OCI-LY7 (cell line): ENCODE results near the gene NFYC. TPM values are rescaled to one million over a fixed set of nuclear protein-coding genes. Genes with fewer than 3 reads are reported as not detected.

Experiments used
- BruUV-seq: library from RNA; stranded (reverse); fragments of 400-500 nt; replicated peaks from 2 replicates; lab custom pipeline; 2021; lab: Mats Ljungman, UMichigan
- CTCF ChIA-PET: fragments of 300-600 bp; sonication (Branson Sonifier 250); formaldehyde crosslinking; loops from one replicate; lab custom pipeline; 2022; ENCODE audit warnings: antibody characterized with exemption; ENCODE audit not compliant: unreplicated experiment; lab: Charles Lee
- POLR2A ChIA-PET: fragments of 300-600 bp; sonication (Branson Sonifier 250); formaldehyde crosslinking; loops from one replicate; lab custom pipeline; 2022; ENCODE audit warnings: antibody characterized with exemption; lab: Charles Lee
- DNase-seq: peaks from one replicate; pipeline ENCODE4 v3.0.0-alpha.2; 2015; ENCODE audit warnings: low spot score
- H2AFZ ChIP-seq: fragments of 200-600 bp; sonication (generic), shearing (Covaris generic); 2 replicates; pipeline ENCODE4 v1.6.1; 2014; ENCODE audit warnings: mild to moderate bottlenecking, antibody characterized with exemption, low read length, moderate library complexity
- H3K27ac ChIP-seq: fragments of 200-600 bp; sonication (generic); 2 replicates; pipeline ENCODE4 v1.5.1; 2014; ENCODE audit warnings: mixed run types, low read depth, mild to moderate bottlenecking, moderate library complexity, low read length, inconsistent platforms; ENCODE audit not compliant: poor library complexity, severe bottlenecking
- H3K36me3 ChIP-seq: fragments of 200-600 bp; sonication (generic); 2 replicates; pipeline ENCODE4 v1.6.1; 2014; ENCODE audit warnings: mild to moderate bottlenecking, antibody characterized with exemption, low read length, moderate library complexity, mixed read lengths; ENCODE audit not compliant: insufficient read depth
- H3K4me1 ChIP-seq: fragments of 200-600 bp; sonication (generic); 2 replicates; pipeline ENCODE4 v1.5.1; 2014; ENCODE audit warnings: mild to moderate bottlenecking, low read length; ENCODE audit not compliant: insufficient read depth, poor library complexity, severe bottlenecking
- H3K4me2 ChIP-seq: fragments of 200-600 bp; sonication (generic); 2 replicates; pipeline ENCODE4 v1.6.1; 2014; ENCODE audit warnings: mild to moderate bottlenecking, low read length
- H3K4me3 ChIP-seq: fragments of 200-600 bp; sonication (generic); 2 replicates; pipeline ENCODE4 v1.5.1; 2014; ENCODE audit warnings: mild to moderate bottlenecking, low read depth, low read length; ENCODE audit not compliant: poor library complexity, severe bottlenecking
- H3K79me2 ChIP-seq: fragments of 200-600 bp; sonication (generic); 2 replicates; pipeline ENCODE4 v1.6.1; 2016; ENCODE audit warnings: low read depth, mild to moderate bottlenecking, low read length, moderate library complexity, mixed read lengths; ENCODE audit not compliant: insufficient read depth
- H3K9me2 ChIP-seq: fragments of 200-600 bp; sonication (generic); 2 replicates; pipeline ENCODE4 v1.6.1; 2016; ENCODE audit warnings: mild to moderate bottlenecking, low read length, mixed read lengths; ENCODE audit not compliant: insufficient read depth
- H3K9me3 ChIP-seq: fragments of 200-600 bp; sonication (generic); 2 replicates; pipeline ENCODE4 v1.6.1; 2014; ENCODE audit warnings: mild to moderate bottlenecking, mixed run types, low read length, mixed read lengths
- H4K20me1 ChIP-seq: fragments of 200-600 bp; sonication (generic); 2 replicates; pipeline ENCODE4 v1.6.1; 2014; ENCODE audit warnings: mild to moderate bottlenecking, antibody characterized with exemption, low read length, moderate library complexity, mixed read lengths; ENCODE audit not compliant: insufficient read depth
- CTCF ChIP-seq: fragments of 200-600 bp; sonication (generic); conservative IDR thresholded peaks from 2 replicates; pipeline ENCODE4 v1.5.1; 2014; ENCODE audit warnings: mild to moderate bottlenecking, antibody characterized with exemption, low read length, moderate library complexity, mixed read lengths
- EZH2phosphoT487 ChIP-seq: fragments of 200-600 bp; sonication (generic); IDR thresholded peaks from 2 replicates; pipeline ENCODE4 v1.6.1; 2018; ENCODE audit warnings: low read depth, borderline replicate concordance, mild to moderate bottlenecking, mixed run types, antibody characterized with exemption, low read length, moderate library complexity, mixed read lengths
- intact Hi-C: fragments of 100-400 bp; cut with micrococcal nuclease; formaldehyde crosslinking; loops from one replicate; pipeline ENCODE4 v1.10.0; 2022; ENCODE audit not compliant: unreplicated experiment
- total RNA-seq, 2 experiments: library from RNA; depleted of rRNA in 1 of 2; stranded (reverse); fragments of >200 nt in 1 of 2; shearing (Covaris generic) in 1 of 2; gene quantifications; 2 replicates each; pipeline ENCODE4 v1.2.3, GENCODE V29; 2014 to 2022

Gene NFYC
- total RNA-seq, 2 experiments from 2014 or later: 39.1 to 71.0 TPM

- Histone ChIP-seq H3K79me2 (no peaks in the 10 kb centered on the region), H2AFZ (no peak overlapping the region), H4K20me1 (no peaks in the 10 kb centered on the region), H3K9me3 (no peaks in the 10 kb centered on the region), H3K4me3 (no peak overlapping the region), H3K4me2 (no peak overlapping the region), H3K4me1 (no peaks in the 10 kb centered on the region), H3K27ac (no peak overlapping the region), H3K9me2 (no peaks in the 10 kb centered on the region), H3K36me3 (peaks cover under 1% of the 10 kb centered on the region; the same call in 1 of the 2 replicates)
- TF ChIP-seq EZH2phosphoT487 (no peak), CTCF (0 out of 2 replicates have a peak, but pooled peaks have one; percentile 16)
- POLR2A ChIA-PET: interaction anchor here (1.1 kb wide), 1 partner anchor 12 kb away, joined by 3 read pairs; no protein-coding TSS in a partner anchor
- intact Hi-C loops: no loop called here
- BruUV-seq: no TSS peak
- CTCF ChIA-PET: no interaction called here
- DNase-seq: no peak
Observed at GRCh38 chr1:40782371-40782956, 91.0 kb downstream of the NFYC start.

GRCh38 chr1:40783001-40783905 lies 91.7 kb downstream of the NFYC start, which contains the start of gene KCNQ4:
Gene KCNQ4 (plus strand): TSS chr1:40783787. CDS start chr1:40784094, 307 bp downstream.
- H3K4me1 ChIP-seq: no peaks in the 10 kb centered on the region
- ChIA-PET CTCF (no interaction called here), POLR2A (interaction anchor here (1.1 kb wide), 1 partner anchor 11 kb away, joined by 3 read pairs; no protein-coding TSS in a partner anchor)
- no peak for TF ChIP-seq EZH2phosphoT487
- H4K20me1 ChIP-seq: no peaks in the 10 kb centered on the region
- H3K27ac ChIP-seq: no peak within 1 kb of the TSS
- H2AFZ ChIP-seq: no peak within 1 kb of the TSS
- intact Hi-C loops: no loop called here
- H3K36me3 ChIP-seq: no peaks in the 10 kb centered on the region
- H3K4me2 ChIP-seq: no peak within 1 kb of the TSS
- H3K9me3 ChIP-seq: no peaks in the 10 kb centered on the region
- H3K79me2 ChIP-seq: no peaks in the 10 kb centered on the region
- no peaks in the 10 kb centered on the region for H3K9me2 ChIP-seq
- DNase-seq: no peak
- BruUV-seq: no TSS peak
- H3K4me3 ChIP-seq: no peak within 1 kb of the TSS

GRCh38 chr1:40784141-40784770 lies 92.8 kb downstream of the NFYC start:
- no TSS peak for BruUV-seq
- ChIA-PET CTCF (no interaction called here), POLR2A (no interaction called here)
- no peaks in the 10 kb centered on the region for H3K79me2 ChIP-seq
- H3K4me2 ChIP-seq: no peak overlapping the region
- H3K4me1 ChIP-seq: no peaks in the 10 kb centered on the region
- no peaks in the 10 kb centered on the region for H3K9me2 ChIP-seq
- no peak overlapping the region for H2AFZ ChIP-seq
- H3K9me3 ChIP-seq: no peaks in the 10 kb centered on the region
- TF ChIP-seq CTCF (no peak), EZH2phosphoT487 (no peak)
- H3K36me3 ChIP-seq: no peaks in the 10 kb centered on the region
- no peaks in the 10 kb centered on the region for H4K20me1 ChIP-seq
- H3K27ac ChIP-seq: no peak overlapping the region
- no peak for DNase-seq
- intact Hi-C loops: no loop called here
- H3K4me3 ChIP-seq: no peak overlapping the region
